ENCODE measurements around the gene KIAA0513. TPM values are rescaled to one million over a fixed set of nuclear protein-coding genes. Genes with fewer than 3 reads are reported as not detected.

Gene KIAA0513
- total RNA-seq, 4 donors from 2014 or later = 17.7 to 52.0 (median 23.9) TPM

DNA sequence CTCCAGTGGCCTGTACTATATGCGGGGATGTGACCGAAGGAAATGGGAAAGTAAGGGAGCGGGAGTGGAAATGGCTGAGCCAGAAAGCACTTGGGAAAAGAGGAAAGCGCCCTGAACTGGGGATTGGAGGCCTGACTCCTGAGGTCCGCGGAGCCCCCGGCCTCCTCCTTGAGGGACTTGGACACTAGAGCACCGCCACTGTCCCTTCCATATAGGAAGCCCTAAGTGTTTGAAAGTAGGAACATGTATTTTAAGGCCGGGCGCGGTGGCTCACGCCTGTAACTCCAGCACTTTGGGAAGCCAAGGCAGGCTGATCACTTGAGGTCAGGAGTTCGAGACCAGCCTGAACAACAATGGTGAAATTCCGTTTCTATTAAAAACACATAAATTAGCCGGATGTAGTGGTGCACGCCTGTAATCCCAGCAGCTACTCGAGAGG lies 15.7 kb upstream of the KIAA0513 start:
- no peaks in the 10 kb centered on the region for H3K36me3 ChIP-seq
- peak overlapping the region; percentile 72 to 93 (median 82) for H3K4me3 ChIP-seq
- peak overlapping the region; percentile 92 to 98 (median 92) for H3K27ac ChIP-seq
- DNase-seq = peak in 1 of 3 donors; percentile 25
- H3K4me1 ChIP-seq = peaks cover 0 to 36% (median 5%) of the 10 kb centered on the region in 4 donors
- no peaks in the 10 kb centered on the region for H3K27me3 ChIP-seq
- TF ChIP-seq, protein P1, sequence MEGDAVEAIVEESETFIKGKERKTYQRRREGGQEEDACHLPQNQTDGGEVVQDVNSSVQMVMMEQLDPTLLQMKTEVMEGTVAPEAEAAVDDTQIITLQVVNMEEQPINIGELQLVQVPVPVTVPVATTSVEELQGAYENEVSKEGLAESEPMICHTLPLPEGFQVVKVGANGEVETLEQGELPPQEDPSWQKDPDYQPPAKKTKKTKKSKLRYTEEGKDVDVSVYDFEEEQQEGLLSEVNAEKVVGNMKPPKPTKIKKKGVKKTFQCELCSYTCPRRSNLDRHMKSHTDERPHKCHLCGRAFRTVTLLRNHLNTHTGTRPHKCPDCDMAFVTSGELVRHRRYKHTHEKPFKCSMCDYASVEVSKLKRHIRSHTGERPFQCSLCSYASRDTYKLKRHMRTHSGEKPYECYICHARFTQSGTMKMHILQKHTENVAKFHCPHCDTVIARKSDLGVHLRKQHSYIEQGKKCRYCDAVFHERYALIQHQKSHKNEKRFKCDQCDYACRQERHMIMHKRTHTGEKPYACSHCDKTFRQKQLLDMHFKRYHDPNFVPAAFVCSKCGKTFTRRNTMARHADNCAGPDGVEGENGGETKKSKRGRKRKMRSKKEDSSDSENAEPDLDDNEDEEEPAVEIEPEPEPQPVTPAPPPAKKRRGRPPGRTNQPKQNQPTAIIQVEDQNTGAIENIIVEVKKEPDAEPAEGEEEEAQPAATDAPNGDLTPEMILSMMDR (IDR thresholded peaks at IDR 0.05) = no peak
- TF ChIP-seq POLR2A (IDR thresholded peaks at IDR 0.05) = no peak
- H3K9me3 ChIP-seq = no peaks in the 10 kb centered on the region

DNA sequence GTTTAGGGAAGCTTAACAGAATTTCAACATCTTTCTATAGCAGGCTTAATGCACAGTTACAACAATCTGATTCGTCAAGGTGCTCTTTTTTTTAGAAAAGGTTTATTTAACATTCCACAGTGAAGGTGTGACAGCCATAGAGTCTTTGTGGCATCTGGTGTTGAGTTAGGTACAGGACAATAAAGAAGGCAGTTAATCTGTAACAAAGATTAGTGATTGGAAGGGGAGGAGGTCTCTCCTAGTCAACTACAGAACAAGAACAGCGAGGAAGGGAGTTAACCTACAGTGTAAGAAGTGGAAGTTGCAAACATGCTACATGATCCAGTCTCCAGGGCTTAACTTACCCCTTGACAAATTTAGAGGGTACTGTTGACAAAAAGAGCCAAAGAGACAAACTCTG lies 13.3 kb upstream of the KIAA0513 start:
- TF ChIP-seq, protein P1 (IDR thresholded peaks at IDR 0.05) = no peak
- no peak for TF ChIP-seq POLR2A (IDR thresholded peaks at IDR 0.05)
- Histone ChIP-seq H3K4me3 (no peak overlapping the region), H3K27ac (peak overlapping the region in 1 of 4 donors; percentile 69), H3K36me3 (no peaks in the 10 kb centered on the region), H3K27me3 (no peaks in the 10 kb centered on the region), H3K4me1 (peaks cover 0 to 25% (median 5%) of the 10 kb centered on the region in 4 donors), H3K9me3 (no peaks in the 10 kb centered on the region)
- no peak for DNase-seq

DNA sequence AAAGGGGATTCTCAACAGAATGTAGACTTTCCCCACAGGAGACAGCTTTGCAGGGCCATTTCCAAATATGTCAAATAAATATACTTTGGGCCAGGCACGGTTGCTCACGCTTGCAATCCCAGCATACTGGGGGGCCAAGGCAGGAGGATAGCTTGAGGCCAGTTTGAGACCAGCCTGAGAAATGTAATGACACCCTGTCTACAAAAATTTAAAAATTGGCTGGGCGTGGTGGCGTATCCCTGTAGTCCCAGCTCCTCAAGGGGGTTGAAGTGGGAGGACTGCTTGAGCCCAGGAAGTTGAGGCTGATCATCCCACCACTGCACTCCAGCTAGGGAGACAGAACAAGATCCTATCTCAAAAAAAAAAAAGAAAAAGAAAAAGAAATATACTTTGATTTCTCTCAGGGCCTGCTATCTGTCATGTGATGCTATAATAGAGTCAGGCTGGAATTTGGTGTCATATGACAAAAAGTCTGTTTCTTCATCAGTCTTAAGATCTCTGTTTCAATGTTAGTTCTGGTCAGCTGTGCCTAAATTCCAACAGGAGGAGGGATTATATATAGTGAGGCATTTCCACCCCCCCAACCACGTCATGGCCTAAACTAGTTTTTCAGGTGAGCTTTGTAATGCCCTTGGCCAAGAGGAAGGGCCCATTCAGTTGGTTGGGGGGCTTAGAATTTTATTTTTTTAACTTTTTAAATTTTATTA lies 12.0 kb upstream of the KIAA0513 start:
- TF ChIP-seq, protein P1 (IDR thresholded peaks at IDR 0.05) = no peak
- no peak for TF ChIP-seq POLR2A (IDR thresholded peaks at IDR 0.05)
- DNase-seq = no peak

DNA sequence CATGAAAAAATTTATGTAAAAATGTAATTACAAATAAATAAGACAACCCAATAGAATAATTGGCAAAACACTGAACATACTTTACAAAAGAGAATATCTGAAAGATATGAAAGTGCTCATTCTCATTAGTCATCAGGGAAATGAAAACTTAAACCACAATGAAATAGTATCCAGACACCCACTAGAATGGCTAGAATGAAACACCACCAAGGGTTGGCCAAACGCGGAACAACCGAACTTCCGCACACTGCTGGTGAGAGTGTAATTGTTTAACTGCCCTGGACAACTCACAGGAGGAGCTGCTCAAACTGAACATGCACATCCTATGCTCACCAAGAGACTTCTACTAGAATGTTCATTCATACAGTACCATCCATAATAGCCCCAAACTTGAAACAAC lies 10.4 kb upstream of the KIAA0513 start:
- DNase-seq = no peak
- no peak overlapping the region for H3K27ac ChIP-seq

More for the DNA sequence above, 12.0 kb upstream of the KIAA0513 start:
- no peak overlapping the region for H3K4me3 ChIP-seq
- no peaks in the 10 kb centered on the region for H3K27me3 ChIP-seq
- no peaks in the 10 kb centered on the region for H3K36me3 ChIP-seq
- no peaks in the 10 kb centered on the region for H3K9me3 ChIP-seq
- H3K4me1 ChIP-seq = peaks cover 0 to 20% (median 0%) of the 10 kb centered on the region in 4 donors
- no peak overlapping the region for H3K27ac ChIP-seq

DNA sequence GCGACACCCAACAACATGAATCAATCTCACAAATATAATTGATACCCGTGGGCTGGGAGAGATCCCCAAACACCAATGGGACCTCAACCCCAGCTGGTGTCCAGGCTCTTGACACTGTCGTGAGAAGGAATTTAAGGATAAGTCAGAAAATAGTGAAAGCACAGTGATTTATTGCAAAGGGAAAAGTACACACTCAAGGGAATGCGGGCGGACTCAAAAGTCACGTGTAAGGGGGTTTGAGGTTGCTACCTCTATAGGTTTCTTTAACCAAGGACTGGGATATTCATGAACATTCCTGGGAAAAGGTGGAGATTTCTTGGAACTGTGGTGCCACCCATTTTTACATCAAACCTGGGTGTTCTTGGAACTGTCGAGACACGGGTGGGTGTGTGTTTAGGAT lies 10.0 kb upstream of the KIAA0513 start:
- DNase-seq = no peak
- no peaks in the 10 kb centered on the region for H3K36me3 ChIP-seq
- H3K4me3 ChIP-seq = no peak overlapping the region
- no peaks in the 10 kb centered on the region for H3K9me3 ChIP-seq
- no peaks in the 10 kb centered on the region for H3K27me3 ChIP-seq
- TF ChIP-seq, protein P1 (IDR thresholded peaks at IDR 0.05) = no peak
- TF ChIP-seq POLR2A (IDR thresholded peaks at IDR 0.05) = no peak
- H3K27ac ChIP-seq = no peak overlapping the region
- H3K4me1 ChIP-seq = peaks cover 0 to 12% (median 0%) of the 10 kb centered on the region in 4 donors

More for the DNA sequence above, 10.4 kb upstream of the KIAA0513 start:
- peaks cover 0 to 17% (median 0%) of the 10 kb centered on the region in 4 donors for H3K4me1 ChIP-seq
- H3K36me3 ChIP-seq = no peaks in the 10 kb centered on the region
- TF ChIP-seq, protein P1 (IDR thresholded peaks at IDR 0.05) = no peak
- TF ChIP-seq POLR2A (IDR thresholded peaks at IDR 0.05) = no peak
- H3K4me3 ChIP-seq = no peak overlapping the region
- H3K27me3 ChIP-seq = no peaks in the 10 kb centered on the region
- H3K9me3 ChIP-seq = no peaks in the 10 kb centered on the region

All from Peyer's patch (tissue), 4 donors.